Mucosa of descending colon (tissue), 3 donors: Measurements from ENCODE around the gene DGCR8. TPM values are rescaled to one million over a fixed set of nuclear protein-coding genes. Genes with fewer than 3 reads are reported as not detected.

ENCODE experiments used
- ATAC-seq: fragments of 200-7000 bp; cut with Tn5 transposase; one replicate; pipeline ENCODE4 v1.9.1; 2020; ENCODE audit warnings: mild to moderate bottlenecking, moderate library complexity
- DNase-seq, 3 donors: peaks; one replicate each; pipeline ENCODE4 v3.0.0-alpha.2; 2020
- H3K36me3 ChIP-seq: fragments of 200-600 bp; one replicate; pipeline ENCODE4 v1.8.0; 2021; ENCODE audit warnings: low read depth, mild to moderate bottlenecking
- H3K4me1 ChIP-seq: fragments of 200-600 bp; one replicate; pipeline ENCODE4 v1.8.0; 2021; ENCODE audit warnings: low read depth, mild to moderate bottlenecking
- H3K4me3 ChIP-seq: fragments of 200-600 bp; one replicate; pipeline ENCODE4 v1.8.0; 2021; ENCODE audit warnings: mild to moderate bottlenecking
- H3K9me3 ChIP-seq: fragments of 200-600 bp; one replicate; pipeline ENCODE4 v1.8.0; 2021; ENCODE audit warnings: mild to moderate bottlenecking
- intact Hi-C, 2 donors: fragments of 100-400 bp; cut with DNase I in 1 of 2; cut with micrococcal nuclease in 1 of 2; formaldehyde crosslinking; loops; one replicate each; pipeline versions ENCODE4 v1.11.0 to v1.11.1; 2022; cut with DNase I, micrococcal nuclease
- total RNA-seq, 3 donors: library from RNA; stranded (reverse); fragmentation: NEBNext Ultra II Directional in 2 of 3; extraction: Animal tissue kit (Norgen Biotek cat#: 25700) in 2 of 3; gene quantifications; one replicate each; pipeline versions ENCODE4 v1.2.1 to v1.2.4, GENCODE V29; 2021 to 2023
- TF ChIP-seq, protein P1 (sequence below): fragments of 200-600 bp; IDR thresholded peaks from one replicate; pipeline ENCODE4 v1.8.0; 2022; ENCODE audit warnings: antibody characterized with exemption, mild to moderate bottlenecking
- donor health status: DM: no; HTN: no; CAD: no; lungs with moderate emphysema.
- donor health status: DM: no; HTN: no; CAD: no.
- donor health status: DM: no; HTN: yes; CAD: no.

Gene DGCR8
- total RNA-seq, 3 donors from 2014 or later = 39.0 to 48.8 (median 48.4) TPM

- DNase-seq (peak in 1 of 3 donors; percentile 29), ATAC-seq (no peak)
- intact Hi-C loops = no loop called here
- TF ChIP-seq, protein P1, sequence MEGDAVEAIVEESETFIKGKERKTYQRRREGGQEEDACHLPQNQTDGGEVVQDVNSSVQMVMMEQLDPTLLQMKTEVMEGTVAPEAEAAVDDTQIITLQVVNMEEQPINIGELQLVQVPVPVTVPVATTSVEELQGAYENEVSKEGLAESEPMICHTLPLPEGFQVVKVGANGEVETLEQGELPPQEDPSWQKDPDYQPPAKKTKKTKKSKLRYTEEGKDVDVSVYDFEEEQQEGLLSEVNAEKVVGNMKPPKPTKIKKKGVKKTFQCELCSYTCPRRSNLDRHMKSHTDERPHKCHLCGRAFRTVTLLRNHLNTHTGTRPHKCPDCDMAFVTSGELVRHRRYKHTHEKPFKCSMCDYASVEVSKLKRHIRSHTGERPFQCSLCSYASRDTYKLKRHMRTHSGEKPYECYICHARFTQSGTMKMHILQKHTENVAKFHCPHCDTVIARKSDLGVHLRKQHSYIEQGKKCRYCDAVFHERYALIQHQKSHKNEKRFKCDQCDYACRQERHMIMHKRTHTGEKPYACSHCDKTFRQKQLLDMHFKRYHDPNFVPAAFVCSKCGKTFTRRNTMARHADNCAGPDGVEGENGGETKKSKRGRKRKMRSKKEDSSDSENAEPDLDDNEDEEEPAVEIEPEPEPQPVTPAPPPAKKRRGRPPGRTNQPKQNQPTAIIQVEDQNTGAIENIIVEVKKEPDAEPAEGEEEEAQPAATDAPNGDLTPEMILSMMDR = no peak
- H3K4me1 ChIP-seq = peaks cover 25% of the 10 kb centered on the region
- no peaks in the 10 kb centered on the region for H3K9me3 ChIP-seq
- no peak overlapping the region for H3K4me3 ChIP-seq
- peaks cover 9% of the 10 kb centered on the region for H3K36me3 ChIP-seq
Observed at GRCh38 chr22:20085651-20086050, 5.6 kb downstream of the DGCR8 start.

- H3K4me3 ChIP-seq = no peak overlapping the region
- H3K4me1 ChIP-seq = peaks cover 20% of the 10 kb centered on the region
- TF ChIP-seq, protein P1 = no peak
- no peaks in the 10 kb centered on the region for H3K9me3 ChIP-seq
- H3K36me3 ChIP-seq = peaks cover 9% of the 10 kb centered on the region
- intact Hi-C loops = no loop called here
- no peak for ATAC-seq
- DNase-seq = peak in 2 of 3 donors; percentile 17 to 26
Observed at GRCh38 chr22:20086101-20086599, 6.1 kb downstream of the DGCR8 start.

- no peak overlapping the region for H3K4me3 ChIP-seq
- intact Hi-C loops = no loop called here
- no peaks in the 10 kb centered on the region for H3K9me3 ChIP-seq
- TF ChIP-seq, protein P1 = no peak
- no peak for ATAC-seq
- H3K36me3 ChIP-seq = peaks cover 15% of the 10 kb centered on the region
- DNase-seq = peak in 2 of 3 donors; percentile 2 to 6
- peaks cover 14% of the 10 kb centered on the region for H3K4me1 ChIP-seq
Observed at GRCh38 chr22:20086763-20087162, 6.7 kb downstream of the DGCR8 start.

DNA sequence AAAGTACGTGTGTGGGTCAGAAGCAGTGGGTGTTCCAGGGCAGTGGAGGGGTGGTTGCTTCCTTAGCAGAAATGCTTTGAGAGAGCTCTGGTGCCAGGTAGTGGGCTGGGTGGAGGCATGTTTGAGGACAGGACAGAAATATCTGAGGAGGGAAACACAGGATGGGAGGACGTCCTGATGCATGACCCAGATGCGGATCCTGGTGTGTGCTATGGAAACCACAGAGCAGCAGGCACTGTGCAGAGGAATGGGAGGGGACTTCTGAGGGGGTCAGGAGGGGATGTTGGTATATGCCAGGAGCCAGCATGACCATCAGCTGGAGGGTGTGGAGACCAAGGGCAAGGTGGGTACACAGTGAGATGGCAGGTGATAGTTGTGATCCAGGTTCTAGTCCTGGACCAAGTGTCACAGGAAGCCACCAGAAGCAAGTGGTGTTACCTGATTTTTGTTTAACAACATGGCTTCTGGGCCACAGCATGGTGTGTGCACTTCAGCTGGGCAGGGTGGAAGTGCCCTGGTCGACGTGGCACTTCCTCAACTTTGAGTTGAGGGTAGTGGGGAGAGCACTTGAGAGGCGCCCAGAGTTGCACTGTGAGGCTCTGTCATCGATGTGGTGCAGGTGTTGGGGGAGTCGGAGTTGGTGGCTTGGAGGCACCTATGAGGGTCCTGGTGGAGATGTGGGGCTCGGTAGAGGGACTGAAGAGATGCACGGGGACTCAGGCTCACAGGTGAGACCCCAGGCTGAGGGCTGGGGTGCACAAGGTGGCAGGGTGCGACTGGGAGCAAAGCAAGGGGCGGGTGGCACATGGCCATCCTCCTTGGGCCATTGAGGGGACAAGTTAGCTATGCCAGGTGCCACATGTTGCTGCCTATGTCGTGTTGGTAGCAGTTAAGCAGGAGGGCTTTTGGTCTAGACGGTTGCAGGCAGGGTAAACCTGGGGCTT, 7.5 kb downstream of the DGCR8 start:
- ATAC-seq (no peak), DNase-seq (peak in 2 of 3 donors; percentile 16 to 37)
- peaks cover 7% of the 10 kb centered on the region for H3K4me1 ChIP-seq
- intact Hi-C loops = no loop called here
- TF ChIP-seq, protein P1 = no peak
- H3K4me3 ChIP-seq = no peak overlapping the region
- H3K36me3 ChIP-seq = peaks cover 21% of the 10 kb centered on the region
- no peaks in the 10 kb centered on the region for H3K9me3 ChIP-seq

- Histone ChIP-seq H3K9me3 (no peaks in the 10 kb centered on the region), H3K4me3 (no peak overlapping the region), H3K36me3 (peaks cover 25% of the 10 kb centered on the region), H3K4me1 (peaks cover 3% of the 10 kb centered on the region)
- intact Hi-C loops = no loop called here
- peak in 2 of 3 donors; percentile 14 to 20 for DNase-seq
- ATAC-seq = no peak
- TF ChIP-seq, protein P1 = no peak
Observed at GRCh38 chr22:20088263-20088648, 8.2 kb downstream of the DGCR8 start.
